GM18520 (cell line): Measurements from ENCODE around the gene FHOD1.

Experiments
- ATAC-seq: cut with Tn5 transposase; IDR thresholded peaks from one replicate; pipeline ENCODE4 v1.9.1; 2021; ENCODE audit not compliant: unreplicated experiment

FHOD1 gene

DNA sequence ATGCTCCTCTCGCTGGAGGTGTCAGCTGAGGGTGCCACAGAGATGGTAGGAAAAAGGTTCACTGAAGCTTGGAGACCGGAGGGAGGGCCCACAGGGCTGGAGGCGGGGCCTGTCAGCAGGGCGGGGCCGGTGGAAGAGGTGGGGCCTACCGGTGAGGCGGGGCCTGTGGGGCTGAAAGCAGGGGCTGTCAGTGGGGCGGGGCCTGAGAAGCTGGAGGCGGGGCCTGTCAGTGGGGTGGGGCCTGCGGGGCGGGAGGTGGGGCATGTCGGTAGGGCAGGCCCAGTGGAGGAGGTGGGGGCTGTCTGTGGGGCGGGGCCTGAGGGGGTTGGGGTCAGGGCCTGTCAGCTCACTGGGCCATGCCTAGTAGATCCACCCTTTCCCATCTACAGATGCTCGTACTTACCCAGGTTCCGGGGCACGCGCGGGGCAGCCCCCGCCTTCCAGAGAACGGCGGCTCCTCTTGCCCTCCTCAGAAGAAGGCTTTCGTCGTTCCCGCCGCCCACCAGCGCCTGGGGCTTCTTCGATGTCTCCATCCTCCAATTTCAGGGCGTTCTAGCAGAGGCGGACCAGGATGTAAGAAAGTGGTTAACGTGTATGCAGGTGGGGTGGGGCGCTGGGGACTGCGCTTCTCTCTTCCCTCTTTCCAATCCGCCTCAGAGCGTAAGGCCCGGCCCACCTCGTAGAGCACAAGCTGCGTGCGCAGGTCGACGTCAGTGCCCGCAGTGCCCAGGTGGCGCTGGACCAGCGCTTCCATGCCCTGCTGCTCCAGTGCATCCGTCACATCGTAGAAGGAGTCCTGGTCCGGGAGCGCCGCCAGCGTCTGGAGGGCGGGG, 10.5 kb downstream of the FHOD1 start:
- ATAC-seq: no peak

DNA sequence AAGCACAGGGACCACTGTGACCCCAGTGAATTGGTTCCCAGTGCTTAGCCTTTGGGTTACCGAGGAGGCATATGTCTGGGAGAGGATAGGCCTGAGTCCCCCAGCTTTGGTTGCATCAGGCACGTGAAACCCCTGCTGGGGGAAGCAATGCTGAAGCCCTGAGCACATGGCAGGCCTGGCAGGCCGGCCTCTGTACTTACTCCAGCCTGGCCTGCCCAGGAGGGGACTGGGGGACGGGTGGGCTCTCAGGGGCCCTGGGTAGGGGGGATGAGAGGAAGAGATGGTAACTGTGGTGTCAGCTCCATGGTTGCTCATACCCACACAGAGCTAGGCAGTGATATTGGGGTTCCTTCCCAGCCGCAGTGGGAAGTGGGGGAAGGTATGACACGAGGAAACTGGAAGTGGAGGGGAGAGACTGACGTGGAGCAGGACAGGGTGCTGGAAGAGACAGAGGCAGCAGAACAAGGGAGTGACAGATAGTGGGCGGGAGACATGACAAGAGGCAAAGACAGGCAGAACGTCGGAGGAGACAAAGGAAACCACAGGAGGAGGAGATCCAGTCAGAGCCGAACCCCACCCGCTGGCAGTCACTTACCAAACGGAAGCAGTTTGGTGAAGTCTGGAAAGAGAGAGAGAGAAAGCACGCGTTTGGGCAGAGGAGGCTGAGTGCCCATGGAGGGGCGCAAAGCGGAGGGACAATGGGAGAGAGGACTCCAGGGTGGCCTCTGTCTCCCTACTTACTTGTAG, 11.3 kb downstream of the FHOD1 start:
- no peak for ATAC-seq

DNA sequence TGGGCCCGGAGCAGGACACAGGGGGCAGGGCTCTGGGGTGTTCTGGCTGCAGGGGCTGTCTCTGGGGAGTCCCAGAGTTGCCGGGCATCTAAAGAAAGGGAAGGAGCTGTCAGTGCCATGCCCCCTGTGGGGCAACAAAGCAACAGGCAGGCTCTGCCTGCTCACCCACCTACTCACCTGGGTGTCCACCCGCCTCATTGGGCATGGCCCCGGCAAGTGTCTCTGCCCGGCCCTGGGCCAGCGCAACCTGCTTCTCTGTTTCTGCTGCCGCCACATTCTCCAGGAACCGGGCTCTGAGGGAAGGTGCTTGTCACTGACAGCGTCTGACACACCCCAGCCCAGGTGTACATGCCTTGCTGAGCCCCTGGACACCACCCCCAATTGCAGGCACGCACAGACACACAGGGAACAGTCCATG, 13.1 kb downstream of the FHOD1 start:
- no peak for ATAC-seq

DNA sequence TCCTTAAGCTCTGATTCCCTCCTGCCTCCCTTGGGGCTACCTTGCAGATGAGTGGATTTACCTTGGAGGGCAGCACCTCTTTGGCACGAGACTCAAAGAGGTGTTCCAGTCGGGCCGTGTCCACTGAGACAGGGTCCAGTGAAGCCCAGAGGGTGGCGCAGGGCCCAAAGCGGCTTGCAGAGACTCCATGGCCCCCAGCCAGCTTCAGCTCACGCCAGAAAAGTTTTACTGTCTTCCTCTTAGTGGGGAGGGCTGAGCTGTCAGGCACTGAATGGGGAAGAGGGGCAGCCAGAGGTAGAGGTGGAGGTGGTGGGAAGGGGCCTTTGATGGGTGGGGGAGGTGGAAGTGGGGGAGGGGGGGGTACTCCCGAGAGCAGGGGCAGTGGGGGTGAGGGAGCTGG, 13.7 kb downstream of the FHOD1 start:
- no peak for ATAC-seq

DNA sequence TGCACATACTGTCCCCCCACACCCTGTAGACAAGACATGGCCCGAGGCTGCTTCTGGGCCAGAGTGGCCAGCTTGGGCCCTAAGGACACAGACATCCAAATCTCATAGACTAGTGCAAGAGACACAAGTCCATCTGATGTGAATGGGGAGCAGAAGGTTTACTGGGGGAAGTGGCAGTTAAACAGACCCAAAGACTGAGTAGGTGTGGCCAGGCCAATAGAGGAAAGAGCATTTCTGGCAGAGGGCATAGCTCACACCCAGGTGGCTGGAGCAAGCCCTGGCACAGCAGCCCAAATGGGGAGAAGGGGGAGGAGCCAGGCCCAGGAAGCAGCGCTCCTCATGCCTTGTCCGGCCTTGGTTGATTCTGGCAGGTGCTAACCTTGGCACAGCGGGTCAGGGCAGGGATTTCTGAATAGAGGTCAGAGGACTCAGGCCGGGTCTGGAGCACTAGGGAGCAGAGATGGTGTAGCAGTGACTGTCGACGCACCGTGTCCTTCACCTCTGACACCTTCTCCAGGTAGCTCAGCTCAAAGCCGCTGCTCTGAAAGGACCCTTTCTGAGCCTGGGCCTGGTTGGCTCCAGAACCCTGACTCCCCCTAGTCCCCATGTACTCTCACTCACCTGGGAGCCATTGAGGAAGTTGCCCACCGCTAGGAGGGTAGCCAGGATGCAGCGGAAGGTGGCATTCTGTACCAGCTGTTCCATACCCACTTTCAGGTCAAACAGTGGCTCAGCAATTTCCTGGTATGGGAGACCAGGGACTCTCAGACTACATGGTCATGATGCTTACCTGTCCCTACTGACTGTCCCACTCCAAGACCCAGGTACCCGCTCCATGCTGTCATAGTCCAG, 16.2 kb downstream of the FHOD1 start:
- no peak for ATAC-seq

DNA sequence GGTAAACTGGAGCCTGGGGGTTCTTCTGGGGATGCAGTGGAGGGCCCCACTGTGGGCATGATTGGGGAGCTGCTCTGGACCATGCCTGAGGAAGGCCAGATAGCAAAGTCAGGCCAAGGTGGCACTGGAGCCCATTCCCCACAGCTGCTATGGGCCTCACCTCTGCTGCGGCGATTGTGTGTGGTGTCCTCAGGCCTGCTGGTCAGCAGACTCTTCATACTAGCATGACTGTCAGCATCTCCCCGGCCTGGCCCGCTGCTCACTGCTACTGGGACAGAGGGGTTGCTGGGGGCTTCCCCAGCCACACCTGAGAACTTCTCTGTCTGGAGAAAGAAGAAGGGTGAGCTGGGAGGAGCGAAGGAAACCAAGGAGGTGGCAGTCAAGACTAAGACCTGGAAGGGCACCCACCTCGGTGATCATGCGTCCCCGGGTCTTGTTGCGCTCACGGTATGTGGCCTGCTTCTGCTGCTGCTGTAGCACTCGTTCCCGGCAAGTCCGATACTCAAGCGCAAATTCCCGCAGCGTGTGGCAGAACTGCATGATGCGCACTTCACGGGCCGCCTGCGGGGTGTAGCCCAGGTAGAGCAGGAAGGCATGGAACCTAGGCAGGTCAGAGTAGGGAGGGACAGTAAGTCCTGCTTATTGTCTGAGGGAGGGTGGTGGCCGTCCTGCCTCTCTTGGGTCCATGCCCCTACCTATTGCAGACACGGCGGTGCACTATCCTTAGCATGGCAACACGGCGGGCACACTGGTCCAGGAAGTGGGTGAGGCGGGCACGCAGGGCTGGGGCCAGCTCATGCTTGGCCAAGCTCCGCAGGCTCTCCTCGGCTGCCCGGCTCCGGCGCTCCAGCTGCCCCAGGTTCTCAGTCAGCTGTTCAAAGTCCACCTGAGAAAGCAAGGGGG, 17.1 kb downstream of the FHOD1 start:
- no peak for ATAC-seq

DNA sequence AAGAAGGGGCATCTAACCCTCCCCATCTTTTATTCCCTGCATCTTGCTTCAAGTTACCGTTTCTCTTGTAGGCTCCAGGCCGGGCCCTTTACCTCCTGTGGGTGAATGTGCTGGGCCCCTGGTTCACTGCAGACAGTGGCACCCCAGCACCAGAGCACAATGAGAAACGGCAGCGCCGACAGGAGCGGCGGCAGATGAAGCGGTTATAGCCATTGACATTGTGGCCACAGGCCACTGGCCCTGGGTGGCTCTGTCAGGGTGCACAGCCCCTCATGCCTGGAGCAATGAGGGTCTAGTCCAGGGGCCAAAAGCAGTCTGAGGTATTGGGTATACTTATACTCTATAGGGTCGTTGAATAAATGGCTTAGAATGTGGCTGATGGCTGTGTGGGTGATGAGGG, 18.4 kb downstream of the FHOD1 start:
- ATAC-seq: no peak

DNA sequence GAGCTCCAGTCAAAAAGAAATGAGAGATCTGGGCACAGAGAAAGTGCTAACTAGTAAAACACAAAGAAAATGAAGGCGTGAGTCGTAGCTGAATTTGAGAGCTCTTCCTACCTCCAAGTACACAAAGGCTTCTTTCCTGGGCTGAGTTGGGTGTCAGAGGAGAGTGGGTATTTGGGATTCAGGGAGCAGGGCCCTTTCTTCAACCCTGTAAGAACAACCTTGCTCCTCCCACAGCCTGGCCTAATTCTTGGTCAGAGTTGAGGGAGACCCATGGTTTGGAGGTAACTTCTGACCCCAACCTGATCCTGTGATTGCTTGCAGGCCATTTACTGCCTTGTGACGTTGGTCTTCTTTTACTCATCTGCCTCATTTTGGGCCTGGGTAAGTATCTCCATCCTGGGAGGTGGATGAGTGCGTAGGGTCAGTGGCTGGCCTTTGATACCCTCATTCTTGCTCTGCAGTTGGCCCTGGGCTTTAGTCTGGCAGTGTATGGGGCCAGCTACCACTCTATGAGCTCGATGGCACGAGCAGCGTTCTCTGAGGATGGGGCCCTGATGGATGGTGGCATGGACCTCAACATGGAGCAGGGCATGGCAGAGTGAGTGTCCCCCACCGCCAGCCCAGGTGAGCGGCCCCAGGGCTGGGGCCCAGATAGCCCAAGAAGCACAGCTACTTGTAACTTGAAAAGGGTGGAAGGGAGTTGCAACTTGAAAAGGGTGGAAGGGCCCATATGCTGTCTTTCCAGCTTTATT, 19.1 kb downstream of the FHOD1 start:
- ATAC-seq: no peak

DNA sequence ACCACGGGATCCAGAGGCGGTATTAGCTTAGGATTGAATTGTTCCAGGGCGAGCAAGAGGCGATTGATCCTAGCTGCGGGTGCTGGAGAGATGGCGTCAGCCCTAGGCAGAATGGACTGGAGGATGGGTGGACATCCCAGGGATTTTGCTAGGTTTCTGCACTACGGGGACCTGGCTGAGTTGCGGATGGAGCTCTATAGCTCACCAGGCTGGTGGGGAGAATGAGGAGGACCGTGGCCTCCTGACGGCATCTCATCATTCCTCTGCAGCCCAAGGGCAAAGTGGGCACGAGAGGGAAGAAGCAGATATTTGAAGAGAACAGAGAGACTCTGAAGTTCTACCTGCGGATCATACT, 19.7 kb downstream of the FHOD1 start:
- no peak for ATAC-seq

DNA sequence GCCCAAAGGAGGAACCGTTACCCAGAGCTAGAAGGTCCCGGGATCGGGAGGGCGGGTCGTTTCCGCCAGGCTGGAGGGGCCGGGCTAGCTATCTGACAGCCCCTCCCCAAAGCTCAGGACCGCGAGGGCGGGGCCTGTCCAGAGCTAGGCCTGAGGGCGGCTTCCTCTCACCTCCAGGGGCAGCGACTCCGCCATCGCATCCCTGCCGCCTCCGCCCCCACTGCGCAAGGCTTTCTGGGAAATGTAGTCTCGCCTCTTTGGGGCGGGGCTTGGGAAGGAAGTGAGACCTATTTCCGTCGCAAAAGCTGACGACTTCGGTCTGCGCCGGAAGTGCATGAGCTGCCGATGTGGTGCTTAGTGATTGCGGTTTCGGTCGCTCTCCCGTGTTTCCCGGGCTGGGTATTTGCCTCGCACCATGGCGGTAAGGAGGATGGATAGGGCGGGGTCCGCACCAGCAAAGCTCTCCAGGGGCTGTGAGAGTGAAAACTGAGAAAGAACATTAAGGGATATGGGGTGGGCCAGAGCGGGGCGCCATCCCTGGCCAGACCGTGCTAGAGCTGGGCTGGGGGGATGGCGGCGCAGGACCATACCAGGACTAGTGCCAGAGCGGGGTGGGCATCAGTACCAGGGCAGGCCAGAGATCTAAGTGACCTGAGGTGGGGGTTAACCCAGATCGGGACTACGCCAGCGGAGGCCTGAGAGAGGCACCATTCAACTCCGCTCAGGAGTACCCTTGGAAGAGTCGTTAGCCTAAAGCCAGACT, 20.3 kb downstream of the FHOD1 start, which contains the start of gene TMEM208:
TSS of gene TMEM208 (plus strand) at position 327 of the 763 bp plus-strand sequence. CDS start at position 416, 89 bp downstream.
- peak; percentile 90 for ATAC-seq

DNA sequence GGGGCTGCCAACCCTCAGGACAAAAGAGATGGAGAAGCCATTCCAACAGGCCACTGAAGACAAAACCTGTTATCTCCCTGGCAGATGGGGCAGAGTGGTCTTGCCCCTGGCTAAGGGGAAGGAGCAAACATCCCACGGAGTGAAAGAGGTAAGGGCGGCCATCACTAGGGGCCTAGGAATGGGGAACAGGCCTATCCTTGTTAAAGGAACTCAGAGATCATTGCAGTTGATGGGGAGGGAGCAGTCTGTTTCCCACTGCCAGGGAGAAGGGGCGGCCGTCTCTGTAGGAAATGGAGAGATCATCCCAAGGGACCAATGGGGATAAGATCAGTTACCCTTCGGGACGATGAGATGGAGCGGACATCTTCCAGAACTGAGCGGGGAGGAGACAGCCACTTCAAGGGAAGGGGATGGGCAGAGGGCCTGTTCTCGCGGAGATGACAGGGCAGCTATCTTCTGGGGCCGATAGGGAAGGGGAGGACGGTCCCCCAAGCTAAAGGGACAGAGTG, 20.9 kb downstream of the FHOD1 start:
- no peak for ATAC-seq

DNA sequence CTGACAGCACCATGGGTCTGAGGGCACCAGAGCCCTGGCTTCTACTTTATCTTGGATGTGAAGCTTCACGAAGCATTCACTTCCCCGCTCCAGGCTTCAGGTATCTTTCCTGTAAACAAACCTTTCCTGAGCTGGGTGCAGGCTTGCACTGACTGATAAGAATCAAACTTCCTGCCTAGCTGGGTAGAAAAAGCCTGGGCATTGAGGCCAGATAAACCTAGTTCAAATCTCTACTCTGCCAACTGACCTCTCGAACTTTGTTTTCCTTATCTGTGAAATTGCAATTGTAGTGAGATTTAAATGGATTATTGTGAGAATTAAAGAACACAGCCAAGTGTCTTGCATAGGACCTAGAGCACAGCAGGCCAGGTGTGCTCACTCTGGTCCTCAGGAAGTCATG, 23.3 kb downstream of the FHOD1 start:
- no peak for ATAC-seq

DNA sequence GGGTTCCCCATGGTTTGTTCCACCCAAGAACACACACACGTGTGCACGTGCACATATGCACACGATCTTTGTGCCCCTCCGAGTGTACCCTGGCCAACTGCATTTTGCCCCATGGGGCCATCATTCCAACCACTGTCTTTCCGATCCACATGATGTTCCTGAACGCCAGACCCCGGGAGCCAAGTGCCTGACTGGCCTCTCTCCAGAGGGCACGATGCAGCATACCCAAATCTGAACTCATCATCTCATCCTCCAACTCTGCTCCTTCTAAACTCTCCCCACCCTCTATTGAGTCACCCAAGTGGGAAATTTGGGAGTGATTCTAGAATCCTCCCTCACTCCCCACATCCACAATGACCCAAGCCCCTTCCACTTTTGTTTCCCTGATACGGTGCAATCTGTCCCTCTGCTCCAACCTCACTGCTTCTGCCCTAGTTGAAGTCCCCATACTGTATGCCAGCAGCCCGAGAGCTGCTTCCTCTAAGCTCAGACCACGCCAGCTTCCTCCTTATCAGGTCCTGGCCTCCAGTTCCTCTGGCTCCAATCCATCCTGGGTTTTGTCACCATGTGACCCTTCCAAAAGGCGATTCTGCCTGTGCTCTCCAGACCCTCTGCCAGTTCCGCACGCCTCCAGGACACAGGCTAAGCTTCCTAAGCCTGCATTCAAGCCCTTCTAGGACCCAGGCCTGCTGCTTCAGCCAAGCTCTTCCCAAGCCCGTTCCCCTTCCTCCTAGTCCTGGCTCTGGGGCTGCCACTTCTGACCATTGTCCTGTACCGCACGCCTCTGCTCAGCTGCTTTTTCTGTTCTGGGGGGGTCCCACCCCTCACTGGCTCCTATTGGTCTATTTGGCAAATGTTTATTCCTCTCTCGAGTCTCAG, 30.4 kb downstream of the FHOD1 start:
- ATAC-seq: no peak

DNA sequence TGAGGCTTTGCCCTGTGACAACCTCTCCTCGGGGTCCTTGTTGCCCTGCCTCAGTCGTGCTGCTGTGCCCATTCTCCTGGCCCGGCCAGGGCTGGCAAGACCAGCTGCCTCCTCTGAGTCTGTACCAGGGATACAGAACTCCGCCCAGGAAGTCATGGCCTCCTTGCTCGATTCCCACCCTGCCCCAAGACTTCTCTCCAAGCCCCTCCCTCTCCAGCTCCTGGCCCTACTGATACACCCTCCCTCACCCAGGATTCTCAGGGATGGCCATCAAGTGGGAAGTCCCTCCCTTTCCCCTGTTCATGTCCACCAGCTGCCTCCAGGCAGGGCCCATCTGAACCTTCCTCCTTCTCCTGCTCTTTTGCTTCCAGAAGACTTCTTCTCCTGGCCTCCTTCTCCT, 31.6 kb downstream of the FHOD1 start:
- no peak for ATAC-seq

DNA sequence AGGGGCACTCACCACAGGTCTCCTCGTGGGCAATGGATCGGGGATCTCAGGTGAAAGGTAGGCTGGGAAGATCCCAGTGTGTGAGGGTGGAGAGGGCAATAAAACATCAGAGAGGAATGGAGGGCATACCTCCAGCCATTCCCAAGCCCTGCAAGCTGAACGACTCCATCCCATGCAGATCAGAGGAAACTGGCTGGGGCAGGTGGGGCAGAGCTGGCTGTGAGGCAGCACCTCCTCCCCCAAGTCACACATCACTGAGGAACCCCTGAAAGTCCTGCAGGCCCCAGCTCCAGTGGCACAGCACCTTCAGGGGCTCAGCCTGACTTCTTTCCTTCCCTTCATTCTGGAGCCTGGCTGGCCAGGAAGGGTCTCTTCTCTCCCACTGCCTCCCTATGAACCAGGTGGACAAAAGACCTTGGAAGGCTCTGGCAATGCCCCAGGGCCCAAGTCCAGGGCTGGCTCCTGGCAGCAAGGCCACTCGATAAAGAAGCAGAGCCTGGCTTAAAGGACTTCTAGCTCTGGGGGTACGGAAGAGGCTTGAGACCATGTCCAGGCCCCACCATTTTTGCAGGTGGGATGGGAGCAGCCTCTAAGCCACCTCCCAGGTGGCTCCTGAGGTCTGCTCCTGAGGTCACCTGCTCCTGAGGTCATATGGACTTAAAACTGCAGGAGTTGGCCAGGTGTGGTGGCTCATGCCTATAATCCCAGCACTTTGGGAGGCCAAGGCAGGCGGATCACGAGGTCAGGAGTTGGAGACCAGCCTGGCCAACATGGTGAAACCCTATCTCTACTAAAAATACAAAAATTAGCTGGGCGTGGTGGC, 33.9 kb downstream of the FHOD1 start:
- ATAC-seq: no peak

DNA sequence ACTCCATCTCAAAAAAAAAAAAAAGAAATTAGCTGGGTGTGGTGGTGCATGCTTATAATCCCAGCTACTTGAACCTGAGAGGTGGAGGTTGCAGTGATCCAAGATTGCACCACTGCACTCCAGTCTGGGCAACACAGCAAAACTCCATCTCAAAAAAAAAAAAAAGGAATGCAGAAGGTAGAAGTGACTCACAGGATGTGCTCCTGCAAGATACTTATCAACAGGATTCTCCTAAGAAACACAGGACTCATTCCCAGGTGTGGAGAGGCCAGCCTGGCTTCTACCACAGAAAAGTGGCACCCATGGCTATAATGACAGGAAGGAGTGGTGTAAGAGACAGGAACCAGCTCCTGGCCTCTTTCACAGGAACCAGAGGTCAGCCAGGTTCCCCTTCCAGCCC, 34.5 kb downstream of the FHOD1 start:
- no peak for ATAC-seq

DNA sequence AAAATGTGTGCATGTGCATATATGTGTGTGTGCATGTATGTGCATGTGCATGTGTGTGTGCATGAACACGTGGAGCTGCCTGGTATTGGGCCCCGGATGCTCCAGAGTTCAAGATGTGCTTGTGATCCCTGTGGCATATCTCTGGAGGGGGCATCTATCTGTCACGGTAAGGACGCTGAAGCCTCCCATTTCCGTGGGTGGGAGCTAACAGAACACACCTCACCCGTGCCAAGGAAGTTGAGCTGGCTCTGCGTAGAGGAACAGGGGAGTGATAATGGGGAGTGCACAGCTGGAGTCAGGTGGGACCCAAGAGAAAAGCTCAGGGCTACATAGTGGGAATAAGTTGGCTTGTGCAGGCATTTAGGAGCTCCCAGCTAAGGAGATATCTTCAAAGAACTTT, 35.6 kb downstream of the FHOD1 start:
- no peak for ATAC-seq
